ENCODE measurements around the gene ADAMTSL5.

DNA sequence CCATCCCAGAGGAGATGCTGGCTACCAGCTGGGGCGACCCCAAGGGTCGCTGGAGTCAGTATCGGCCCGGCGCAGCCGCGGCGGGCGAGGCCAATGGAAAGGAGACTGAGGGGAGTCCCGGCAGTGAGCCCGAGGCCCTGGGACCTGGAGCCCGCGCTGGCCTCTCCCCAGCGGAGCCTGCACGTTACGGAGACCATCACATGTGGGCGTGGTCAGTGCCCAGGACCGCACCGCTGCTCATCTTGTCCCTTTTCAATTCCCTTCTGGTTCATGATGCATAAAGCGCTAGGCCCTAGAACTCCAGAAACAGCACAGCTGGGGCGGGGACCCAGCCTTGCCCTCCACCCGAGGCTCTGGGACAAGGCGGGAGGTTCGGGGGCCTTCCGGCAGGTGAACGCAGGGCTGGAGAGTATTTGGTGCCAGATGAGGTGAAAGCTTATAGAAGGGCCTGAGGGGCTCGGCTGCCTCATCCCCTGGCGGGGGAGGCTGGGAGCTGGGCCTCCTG is 41.8 kb downstream of the ADAMTSL5 start:
- TF ChIP-seq, protein P1, sequence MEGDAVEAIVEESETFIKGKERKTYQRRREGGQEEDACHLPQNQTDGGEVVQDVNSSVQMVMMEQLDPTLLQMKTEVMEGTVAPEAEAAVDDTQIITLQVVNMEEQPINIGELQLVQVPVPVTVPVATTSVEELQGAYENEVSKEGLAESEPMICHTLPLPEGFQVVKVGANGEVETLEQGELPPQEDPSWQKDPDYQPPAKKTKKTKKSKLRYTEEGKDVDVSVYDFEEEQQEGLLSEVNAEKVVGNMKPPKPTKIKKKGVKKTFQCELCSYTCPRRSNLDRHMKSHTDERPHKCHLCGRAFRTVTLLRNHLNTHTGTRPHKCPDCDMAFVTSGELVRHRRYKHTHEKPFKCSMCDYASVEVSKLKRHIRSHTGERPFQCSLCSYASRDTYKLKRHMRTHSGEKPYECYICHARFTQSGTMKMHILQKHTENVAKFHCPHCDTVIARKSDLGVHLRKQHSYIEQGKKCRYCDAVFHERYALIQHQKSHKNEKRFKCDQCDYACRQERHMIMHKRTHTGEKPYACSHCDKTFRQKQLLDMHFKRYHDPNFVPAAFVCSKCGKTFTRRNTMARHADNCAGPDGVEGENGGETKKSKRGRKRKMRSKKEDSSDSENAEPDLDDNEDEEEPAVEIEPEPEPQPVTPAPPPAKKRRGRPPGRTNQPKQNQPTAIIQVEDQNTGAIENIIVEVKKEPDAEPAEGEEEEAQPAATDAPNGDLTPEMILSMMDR (conservative IDR thresholded peaks at IDR 0.05; ENCODE audit: low read length) = no peak
- TF ChIP-seq EZH2phosphoT487 (IDR thresholded peaks at IDR 0.05; ENCODE audit: borderline replicate concordance) = no peak
